Kidney (tissue), 14 donors: ENCODE data around the gene RAET1E. TPM values are rescaled to one million over a fixed set of nuclear protein-coding genes. Genes with fewer than 3 reads are reported as not detected.
A peak's percentile ranks its signal among the peaks of the same experiment; 100 is the strongest.

Experiments used
- DNase-seq, 5 donors: peaks; one replicate each; pipeline ENCODE4 v3.0.0-alpha.2; 2013 to 2020
- FAIRE-seq: peaks from 2 replicates; lab custom pipeline; 2012; peaks lifted over from hg19 to GRCh38; lab: Jason Lieb, UNC
- H3K27ac ChIP-seq, 2 donors: one replicate each; pipeline ENCODE4 v1.7.0; 2013; ENCODE audit warnings: low read depth in 2 of 2, low read length in 2 of 2, inconsistent platforms in 1 of 2
- H3K27me3 ChIP-seq: one replicate; pipeline ENCODE4 v1.7.1; 2013; ENCODE audit warnings: low read length, inconsistent platforms; ENCODE audit not compliant: control insufficient read depth, insufficient read depth
- H3K36me3 ChIP-seq, 3 donors: one replicate each; pipeline versions ENCODE4 v1.7.0 to v1.7.1; 2013; ENCODE audit warnings: low read length in 3 of 3, control low read depth in 1 of 3, inconsistent platforms in 1 of 3; ENCODE audit not compliant: insufficient read depth in 3 of 3, control insufficient read depth in 2 of 3
- H3K4me1 ChIP-seq, 3 donors: one replicate each; pipeline versions ENCODE4 v1.7.0 to v1.7.1; 2013; ENCODE audit warnings: low read length in 3 of 3, inconsistent platforms in 1 of 3, low read depth in 1 of 3; ENCODE audit not compliant: control insufficient read depth in 2 of 3, insufficient read depth in 2 of 3
- H3K4me3 ChIP-seq, 3 donors: one replicate each; pipeline versions ENCODE4 v1.7.0 to v1.8.1; 2013; ENCODE audit warnings: low read length in 3 of 3, control low read depth in 1 of 3, inconsistent platforms in 1 of 3
- H3K9ac ChIP-seq, 3 donors: one replicate each; pipeline versions ENCODE4 v1.7.0 to v1.7.1; 2013; ENCODE audit warnings: low read length in 3 of 3, control low read depth in 1 of 3, inconsistent platforms in 1 of 3
- H3K9me3 ChIP-seq, 3 donors: one replicate each; pipeline versions ENCODE4 v1.7.0 to v1.7.1; 2013; ENCODE audit warnings: low read length in 3 of 3, control low read depth in 1 of 3, inconsistent platforms in 1 of 3; ENCODE audit not compliant: control insufficient read depth in 2 of 3, insufficient read depth in 1 of 3
- intact Hi-C: fragments of 100-400 bp; cut with DNase I; formaldehyde crosslinking; loops from one replicate; pipeline ENCODE4 v1.11.1; 2022
- polyA plus RNA-seq: library from polyadenylated mRNA; stranded (reverse); fragments of 350-450 nt; fragmentation: Illumina TruSeq; extraction: RNeasy Lipid Tissue Mini Kit (QIAGEN cat#74804); gene quantifications from one replicate; pipeline ENCODE4 v1.2.3, GENCODE V29; 2014; ENCODE audit warnings: low read depth, low replicate concordance; ENCODE audit not compliant: insufficient read depth
- total RNA-seq: library from RNA; stranded (reverse); fragmentation: NEBNext Ultra II Directional; extraction: Animal tissue kit (Norgen Biotek cat#: 25700); gene quantifications from one replicate; pipeline ENCODE4 v1.2.1, GENCODE V29; 2021
- TF ChIP-seq, protein P1 (sequence below): IDR thresholded peaks from 3 replicates; pipeline ENCODE4 v1.5.1; 2012; ENCODE audit warnings: mild to moderate bottlenecking, moderate library complexity, borderline replicate concordance; ENCODE audit not compliant: insufficient read depth; ENCODE audit errors: extremely low read depth
- donor health status: control.
- donor health status: control.
- donor health status: control.
- donor health status: control.
- donor health status: control.
- donor health status: DM: yes; HTN: yes; CAD: no.
- donor health status: Normal renal cell carcinoma (clear cell type).

The RAET1E gene
- total and polyA plus RNA-seq, 2 donors from 2014 or later = 1.0 to 3.1 TPM

DNA sequence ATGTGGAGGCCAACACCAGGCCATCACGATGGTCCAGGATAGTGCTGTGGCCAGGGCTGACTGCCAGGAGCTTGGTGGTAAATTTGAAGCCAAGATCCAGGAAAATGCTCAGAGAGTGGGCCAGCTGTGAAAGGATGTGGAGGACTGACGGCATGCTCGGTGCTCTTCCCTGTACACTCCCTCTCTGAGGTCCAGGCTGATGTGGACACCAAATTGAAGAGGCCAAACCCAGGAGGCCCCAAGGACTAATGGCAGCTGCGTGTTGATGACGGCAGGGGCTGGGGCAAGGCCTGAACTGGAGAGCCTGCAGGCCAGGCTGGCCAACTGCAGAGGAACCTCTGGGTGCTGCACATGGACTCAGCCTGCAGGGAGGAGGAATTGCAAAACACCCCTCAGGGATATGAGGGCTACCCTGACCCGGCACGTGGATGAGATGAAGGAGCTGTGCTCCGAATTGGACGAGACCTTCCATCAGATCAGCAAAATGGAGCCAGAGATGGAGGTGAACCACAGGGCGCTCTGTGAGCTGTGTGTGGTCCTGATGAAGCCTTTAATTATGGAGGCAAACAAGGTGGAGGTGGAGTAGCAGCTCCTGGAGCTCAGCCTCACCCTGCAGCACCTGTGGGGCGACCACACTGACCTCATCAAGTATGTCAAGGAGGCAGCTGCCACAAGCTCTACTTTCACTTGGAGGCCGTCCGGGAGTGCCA lies 6.9 kb upstream of the RAET1E start:
- H3K4me3 ChIP-seq = no peak overlapping the region
- TF ChIP-seq, protein P1, sequence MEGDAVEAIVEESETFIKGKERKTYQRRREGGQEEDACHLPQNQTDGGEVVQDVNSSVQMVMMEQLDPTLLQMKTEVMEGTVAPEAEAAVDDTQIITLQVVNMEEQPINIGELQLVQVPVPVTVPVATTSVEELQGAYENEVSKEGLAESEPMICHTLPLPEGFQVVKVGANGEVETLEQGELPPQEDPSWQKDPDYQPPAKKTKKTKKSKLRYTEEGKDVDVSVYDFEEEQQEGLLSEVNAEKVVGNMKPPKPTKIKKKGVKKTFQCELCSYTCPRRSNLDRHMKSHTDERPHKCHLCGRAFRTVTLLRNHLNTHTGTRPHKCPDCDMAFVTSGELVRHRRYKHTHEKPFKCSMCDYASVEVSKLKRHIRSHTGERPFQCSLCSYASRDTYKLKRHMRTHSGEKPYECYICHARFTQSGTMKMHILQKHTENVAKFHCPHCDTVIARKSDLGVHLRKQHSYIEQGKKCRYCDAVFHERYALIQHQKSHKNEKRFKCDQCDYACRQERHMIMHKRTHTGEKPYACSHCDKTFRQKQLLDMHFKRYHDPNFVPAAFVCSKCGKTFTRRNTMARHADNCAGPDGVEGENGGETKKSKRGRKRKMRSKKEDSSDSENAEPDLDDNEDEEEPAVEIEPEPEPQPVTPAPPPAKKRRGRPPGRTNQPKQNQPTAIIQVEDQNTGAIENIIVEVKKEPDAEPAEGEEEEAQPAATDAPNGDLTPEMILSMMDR = no peak
- no peaks in the 10 kb centered on the region for H3K36me3 ChIP-seq
- H3K9ac ChIP-seq = no peak overlapping the region
- no peak overlapping the region for H3K27ac ChIP-seq
- peak in 2 of 5 donors; percentile 7 to 15 for DNase-seq
- intact Hi-C loops = no loop called here
- H3K27me3 ChIP-seq = no peaks in the 10 kb centered on the region
- peaks cover 0 to 4% (median 0%) of the 10 kb centered on the region in 3 donors for H3K4me1 ChIP-seq
- no peak for FAIRE-seq
- H3K9me3 ChIP-seq = peaks cover 0 to 4% (median 0%) of the 10 kb centered on the region in 3 donors

DNA sequence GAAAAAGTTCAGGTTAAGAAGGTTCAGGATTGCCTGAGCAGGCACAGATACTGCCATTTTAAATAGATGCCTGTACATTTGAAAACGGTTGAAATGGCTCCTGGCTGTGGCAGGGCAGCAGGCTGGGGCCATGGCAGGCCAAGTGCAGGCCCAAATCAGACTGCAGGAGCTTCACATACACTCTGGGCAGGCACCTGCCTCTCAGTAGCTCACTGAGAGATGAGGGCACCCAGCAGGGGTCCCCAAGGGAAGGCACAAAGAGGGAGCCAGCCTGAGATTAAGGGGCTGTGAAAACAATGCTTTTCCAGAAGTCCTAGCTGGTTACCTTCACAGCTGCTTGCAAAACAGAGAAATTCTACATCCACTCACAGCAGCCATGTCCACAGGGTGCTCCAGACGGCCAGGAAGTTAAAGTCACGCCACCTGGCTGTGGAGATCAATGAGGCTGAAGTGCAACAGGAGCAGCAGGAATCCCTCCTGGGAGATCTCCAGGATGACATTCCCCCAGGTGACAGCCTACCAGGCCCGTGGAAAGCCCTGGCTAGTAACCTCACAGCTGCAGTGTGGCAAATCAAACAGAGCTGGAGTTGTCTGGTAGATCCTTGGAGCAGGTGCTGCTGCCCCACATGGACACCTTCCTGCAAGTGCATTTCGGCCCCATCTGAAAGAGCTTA lies 6.2 kb upstream of the RAET1E start:
- Histone ChIP-seq H3K27me3 (no peaks in the 10 kb centered on the region), H3K36me3 (no peaks in the 10 kb centered on the region), H3K4me3 (no peak overlapping the region), H3K9ac (no peak overlapping the region), H3K9me3 (peaks cover 0 to 4% (median 0%) of the 10 kb centered on the region in 3 donors), H3K4me1 (peaks cover 0 to 4% (median 0%) of the 10 kb centered on the region in 3 donors), H3K27ac (no peak overlapping the region)
- intact Hi-C loops = no loop called here
- FAIRE-seq (no peak), DNase-seq (peak in 2 of 5 donors; percentile 7 to 33)
- TF ChIP-seq, protein P1 = no peak

DNA sequence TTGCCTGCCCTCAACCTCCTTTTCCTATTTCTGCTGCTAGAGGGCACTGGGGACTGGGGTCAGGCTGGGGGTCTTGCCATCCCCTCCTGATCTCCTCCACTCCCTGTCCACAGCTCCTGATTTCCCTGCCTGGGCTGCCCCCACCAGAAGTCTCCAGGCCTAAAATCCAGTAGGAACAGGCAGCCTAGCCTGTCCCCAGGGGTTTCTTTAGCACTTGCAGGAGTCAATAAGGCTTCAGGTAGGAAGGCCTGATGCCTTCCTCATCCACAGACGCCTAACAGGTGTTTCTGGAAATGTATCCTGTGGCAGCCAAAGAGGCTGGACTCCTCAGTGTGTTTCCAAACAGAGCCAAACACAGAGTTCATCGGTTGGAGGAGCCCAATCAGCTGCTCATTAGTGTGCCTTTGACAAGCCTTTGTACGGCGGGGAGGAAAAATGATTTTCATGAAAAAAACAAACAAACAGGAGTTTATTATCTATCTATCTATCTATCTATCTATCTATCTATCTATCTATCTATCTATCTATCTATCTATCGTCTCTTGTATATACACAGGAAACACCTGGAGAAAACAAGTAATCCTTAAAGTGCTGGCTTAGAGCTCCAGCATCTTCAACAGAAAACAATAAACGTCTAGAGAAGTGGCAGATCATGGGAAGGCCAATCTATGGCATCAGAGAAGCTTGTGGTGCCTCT lies 3.7 kb upstream of the RAET1E start:
- H3K36me3 ChIP-seq = no peaks in the 10 kb centered on the region
- H3K9me3 ChIP-seq = no peaks in the 10 kb centered on the region
- H3K27ac ChIP-seq = no peak overlapping the region
- intact Hi-C loops = no loop called here
- H3K4me1 ChIP-seq = peaks cover 0 to 7% (median 0%) of the 10 kb centered on the region in 3 donors
- TF ChIP-seq, protein P1 = no peak
- no peak overlapping the region for H3K9ac ChIP-seq
- no peak overlapping the region for H3K4me3 ChIP-seq
- H3K27me3 ChIP-seq = no peaks in the 10 kb centered on the region
- FAIRE-seq = no peak
- no peak for DNase-seq
